Endometrium (tissue), 2 donors: Measurements from ENCODE around the gene PDCD1LG2.

Experiments used
- FAIRE-seq: peaks from 2 replicates; lab custom pipeline; 2012; peaks lifted over from hg19 to GRCh38; lab: Jason Lieb, UNC
- donor health status: control.
- donor health status: control.

Gene PDCD1LG2

GRCh38 chr9:5611321-5612184, 101.2 kb downstream of the PDCD1LG2 start:
- peak; percentile 8 for FAIRE-seq

- no peak for FAIRE-seq
Measured at GRCh38 chr9:5612185-5612530, 101.8 kb downstream of the PDCD1LG2 start.

DNA sequence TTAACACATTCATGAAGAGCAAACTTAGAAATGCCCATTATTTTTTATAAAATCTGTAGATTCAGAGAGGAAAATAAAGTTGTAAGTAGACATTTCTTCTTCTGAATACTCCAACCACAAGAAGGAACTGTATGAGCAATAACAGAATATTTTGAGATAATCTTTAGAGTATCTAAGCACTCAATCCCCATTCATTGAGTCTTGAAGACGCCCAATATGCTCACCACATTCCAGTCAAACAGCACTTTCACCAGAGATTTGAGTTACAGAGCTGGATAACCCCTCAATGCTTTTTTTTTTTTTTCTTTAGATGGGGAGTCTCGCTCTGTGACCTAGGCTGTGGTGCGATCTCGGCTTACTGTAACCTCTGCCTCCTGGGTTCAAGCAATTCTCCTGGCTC, 103.9 kb downstream of the PDCD1LG2 start:
- FAIRE-seq: no peak

- no peak for FAIRE-seq
Measured at GRCh38 chr9:5614985-5615384, 104.7 kb downstream of the PDCD1LG2 start.

DNA sequence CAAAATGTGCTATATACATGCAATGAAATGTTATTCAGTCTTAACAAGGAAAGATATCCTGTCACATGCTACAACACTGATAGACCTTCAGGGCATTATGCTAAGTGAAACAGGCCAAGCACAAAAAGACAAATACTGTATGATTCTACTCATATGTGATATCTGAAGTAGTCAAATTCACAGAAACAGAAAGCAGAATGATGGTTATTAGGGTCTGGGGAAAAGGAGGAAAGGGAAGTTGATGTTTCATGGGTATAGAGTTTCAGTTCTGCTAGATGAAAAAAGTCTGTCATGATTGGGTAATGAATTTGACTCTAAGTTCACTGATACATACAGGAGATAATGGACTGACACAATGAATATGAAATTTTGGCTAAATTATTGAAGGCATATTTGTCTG, 107.4 kb downstream of the PDCD1LG2 start:
- no peak for FAIRE-seq

DNA sequence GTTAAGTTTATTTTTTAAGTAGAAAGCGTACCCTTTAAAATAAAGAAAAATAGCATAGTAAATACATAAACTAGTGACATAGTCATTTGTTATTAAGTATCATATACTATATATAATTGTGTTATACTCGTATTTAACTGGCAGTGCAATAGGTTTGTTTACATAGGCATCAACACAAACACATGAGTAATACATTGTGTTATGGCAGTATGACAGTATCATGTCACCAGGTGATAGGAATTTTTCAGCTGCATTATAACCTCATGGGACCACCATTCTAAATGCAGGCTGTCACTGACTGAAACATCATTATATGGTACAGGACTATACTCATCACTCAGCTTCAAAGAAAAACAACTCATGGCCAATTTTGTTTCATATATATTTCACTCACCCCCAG, 110.2 kb downstream of the PDCD1LG2 start:
- no peak for FAIRE-seq
